NCI-H1092 treated with DMSO at 0.1 percent for 48 hours (cell line): ENCODE measurements around the gene RINT1.

ENCODE experiments used
- DNase-seq: peaks from one replicate; lab custom pipeline; 2025; lab: John Stamatoyannopoulos, UW

Gene RINT1

DNA sequence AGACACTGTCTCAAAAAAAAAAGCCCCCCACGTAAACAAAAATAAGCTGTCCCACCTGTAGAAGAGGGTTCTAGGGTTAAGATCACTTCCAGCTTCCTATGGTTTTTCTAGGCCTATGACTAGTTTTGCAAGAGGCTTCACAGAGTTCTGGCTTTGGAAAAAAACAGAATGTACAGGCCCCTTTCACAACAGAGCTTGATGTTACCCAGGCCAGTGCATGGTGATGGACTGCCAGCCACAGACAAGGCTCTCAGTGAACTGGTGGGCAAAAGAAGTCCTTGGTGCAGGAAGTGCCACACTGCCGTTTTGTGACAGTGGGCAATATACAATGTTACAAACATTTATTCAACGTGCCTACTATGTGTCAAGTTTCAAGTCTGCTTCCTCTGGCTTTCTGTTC, 67.5 kb downstream of the RINT1 start:
- DNase-seq: no peak

DNA sequence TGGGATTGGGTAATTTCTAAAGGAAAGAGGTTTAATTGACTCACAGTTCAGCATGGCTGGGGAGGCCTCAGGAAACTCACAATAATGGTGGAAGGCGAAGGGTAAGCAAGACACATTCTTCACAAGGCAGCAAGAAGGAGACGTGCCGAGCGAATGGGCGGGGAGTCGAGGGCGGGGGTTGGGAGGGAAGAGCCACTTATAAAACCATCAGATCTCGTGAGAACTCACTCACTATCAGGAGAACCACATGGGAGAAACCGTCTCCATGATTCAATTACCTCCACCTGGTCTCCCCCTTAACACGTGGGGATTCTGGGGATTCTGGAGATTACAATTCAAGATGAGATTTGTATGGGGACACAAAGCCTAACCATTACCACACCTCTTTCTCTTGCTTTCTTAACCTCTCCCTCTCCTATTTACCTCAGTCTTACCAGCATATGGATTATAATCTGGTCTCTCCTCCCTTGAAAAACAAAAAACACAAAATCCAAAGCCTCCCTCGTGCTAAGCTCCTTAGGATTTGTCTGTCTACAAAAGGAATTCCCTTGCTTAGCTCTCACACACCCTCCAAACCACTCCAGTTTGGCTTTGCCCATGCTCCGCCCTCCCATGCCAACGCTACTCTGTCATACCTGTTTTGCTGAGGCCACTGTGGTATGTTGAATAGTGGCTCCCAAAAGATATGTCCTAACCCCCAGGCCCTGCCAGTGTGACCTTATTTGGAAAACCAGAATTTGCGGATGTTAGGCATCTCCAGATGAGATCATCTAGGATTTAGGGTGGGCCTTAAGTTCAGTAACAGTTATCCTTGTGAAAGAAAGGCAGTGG, 68.9 kb downstream of the RINT1 start:
- DNase-seq: no peak

DNA sequence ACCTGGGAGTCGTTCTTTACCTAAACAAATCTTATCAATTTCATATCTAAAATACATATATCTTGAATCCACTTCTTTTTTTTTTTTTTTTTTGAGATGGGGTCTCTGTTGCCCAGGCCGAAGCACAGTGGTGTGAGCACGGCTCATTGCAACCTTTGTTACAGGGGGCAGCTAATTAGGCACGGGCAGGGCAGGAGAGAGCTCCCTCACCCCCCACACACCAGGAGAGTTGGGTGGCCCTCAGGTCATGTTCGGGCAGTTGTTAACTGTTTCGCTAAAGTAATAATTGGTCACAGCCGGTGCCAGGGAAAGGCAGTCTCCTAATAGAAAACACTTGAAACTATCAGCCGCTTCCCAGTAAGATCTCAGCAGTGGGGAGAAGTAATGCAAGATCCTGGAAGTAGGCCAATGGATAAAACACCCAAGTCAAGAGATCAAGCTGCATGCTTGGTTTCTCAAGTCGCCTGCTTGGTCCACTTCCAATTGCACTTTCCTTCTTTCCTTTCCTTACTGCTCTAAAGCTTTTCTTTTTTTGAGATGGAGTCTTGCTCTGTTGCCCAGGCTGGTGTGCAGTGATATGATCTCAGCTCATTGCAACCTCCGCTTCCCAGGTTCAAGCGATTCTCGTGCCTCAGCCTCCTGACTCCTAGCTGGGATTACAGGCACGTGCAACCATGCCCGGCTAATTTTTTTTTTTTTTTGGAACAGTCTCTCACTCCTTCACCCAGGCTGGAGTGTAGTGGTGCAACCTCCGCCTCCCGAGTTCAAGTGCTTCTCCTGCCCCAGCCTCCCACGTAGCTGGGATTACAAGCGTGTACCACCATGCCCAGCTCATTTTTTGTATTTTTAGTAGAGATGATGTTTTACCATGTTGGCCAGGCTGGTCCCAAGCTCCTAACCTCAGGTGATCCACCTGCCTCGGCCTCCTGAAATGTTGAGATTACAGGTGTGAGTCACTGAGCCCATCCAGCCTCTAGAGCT, 70.6 kb downstream of the RINT1 start:
- no peak for DNase-seq

DNA sequence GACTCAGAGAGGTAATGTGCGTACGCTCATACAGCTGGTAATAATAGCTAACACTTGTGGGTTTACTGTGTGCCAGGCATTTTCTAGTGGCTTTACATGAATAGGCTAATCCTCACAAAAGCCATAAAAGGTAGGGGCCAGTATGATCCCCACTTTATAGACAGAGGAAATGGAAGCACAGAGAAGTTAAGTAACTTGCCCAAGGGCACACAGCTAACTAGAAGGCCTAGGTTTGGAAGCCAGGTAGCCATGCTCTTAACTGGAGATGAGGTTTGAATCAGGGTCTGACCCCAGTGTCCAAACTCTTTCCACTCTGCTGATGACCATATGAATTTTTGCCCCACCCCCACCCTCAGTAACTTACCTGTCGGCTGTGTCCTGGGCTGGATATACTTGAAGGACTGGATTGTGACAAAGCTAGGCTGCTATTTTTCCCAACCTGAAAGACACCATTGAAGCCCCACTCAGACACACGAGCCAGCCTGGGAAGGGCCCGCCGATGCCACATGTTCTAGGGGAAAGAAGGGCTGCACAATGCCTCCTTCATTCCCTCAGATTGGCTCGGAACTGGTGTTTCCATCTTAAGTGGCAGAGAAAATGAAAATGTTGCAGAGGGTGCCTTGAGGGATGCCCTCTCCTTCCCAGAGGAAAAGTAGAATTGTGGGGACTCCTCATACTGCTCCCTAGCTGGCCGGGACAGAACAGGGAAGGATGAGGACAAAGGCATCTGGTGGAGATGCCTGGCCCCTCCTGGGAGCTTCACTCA, 78.3 kb downstream of the RINT1 start:
- no peak for DNase-seq

DNA sequence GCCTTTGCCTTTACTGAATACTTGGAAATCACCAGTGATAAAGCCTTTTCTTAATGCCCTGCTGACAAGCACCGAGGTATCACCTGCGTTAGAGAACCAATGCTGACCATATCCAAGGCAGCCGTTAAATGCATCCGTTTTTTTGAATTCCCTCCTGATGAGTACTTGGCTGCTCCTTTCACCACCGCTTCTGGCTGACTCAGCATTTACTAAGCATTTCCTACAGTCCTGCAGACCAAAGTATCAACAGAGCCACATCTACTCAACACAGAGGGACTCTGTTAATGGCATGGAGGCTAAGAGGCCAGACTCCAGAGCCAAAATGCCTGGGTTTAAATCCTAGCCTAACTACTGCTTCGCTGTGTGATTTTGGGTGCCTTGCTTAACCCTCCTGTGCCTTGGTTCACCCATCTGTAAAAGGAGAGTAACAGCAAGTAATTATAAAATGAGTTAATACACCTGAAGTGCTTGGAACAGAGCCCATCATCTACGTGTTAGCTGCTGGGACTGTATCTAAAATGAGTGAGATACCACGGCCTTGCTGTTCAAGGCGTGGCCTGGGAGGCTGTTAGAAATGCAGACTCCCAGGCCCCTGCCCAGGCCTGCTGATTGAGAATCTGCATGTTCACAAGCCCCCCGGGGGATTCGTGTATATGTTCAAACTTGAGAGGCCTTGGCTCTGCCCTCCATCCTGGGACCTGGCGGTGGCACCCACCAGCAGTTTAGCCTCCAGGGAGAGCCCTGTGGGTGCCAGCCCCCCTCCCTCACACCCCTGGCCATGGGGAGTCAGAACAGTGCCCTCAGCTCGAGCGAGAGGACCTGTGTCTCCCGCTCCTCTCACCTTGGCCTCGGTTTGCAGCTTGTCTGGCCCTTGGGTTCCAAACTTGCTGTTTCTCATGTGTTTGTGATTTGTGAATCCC, 80.1 kb downstream of the RINT1 start:
- DNase-seq: no peak

DNA sequence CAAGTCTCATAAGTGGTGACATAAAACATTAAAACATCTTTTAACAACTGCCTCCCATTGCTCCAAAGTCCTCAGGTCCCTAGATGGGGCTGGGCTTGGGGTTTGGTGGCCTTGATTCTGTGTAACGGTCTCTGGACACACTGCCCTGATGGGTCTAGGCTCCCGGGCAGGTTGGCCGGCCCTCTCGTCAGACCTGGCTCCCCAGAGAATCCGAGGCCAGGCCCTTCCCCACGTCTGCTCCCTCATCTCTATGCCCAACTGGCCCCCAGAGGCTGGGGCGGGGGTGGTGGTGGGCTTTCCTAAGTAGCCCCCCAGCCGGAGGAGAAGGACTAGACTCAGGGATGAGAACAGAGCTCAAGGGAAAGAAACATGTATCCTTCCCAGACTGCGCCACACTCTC, 80.8 kb downstream of the RINT1 start:
- no peak for DNase-seq

DNA sequence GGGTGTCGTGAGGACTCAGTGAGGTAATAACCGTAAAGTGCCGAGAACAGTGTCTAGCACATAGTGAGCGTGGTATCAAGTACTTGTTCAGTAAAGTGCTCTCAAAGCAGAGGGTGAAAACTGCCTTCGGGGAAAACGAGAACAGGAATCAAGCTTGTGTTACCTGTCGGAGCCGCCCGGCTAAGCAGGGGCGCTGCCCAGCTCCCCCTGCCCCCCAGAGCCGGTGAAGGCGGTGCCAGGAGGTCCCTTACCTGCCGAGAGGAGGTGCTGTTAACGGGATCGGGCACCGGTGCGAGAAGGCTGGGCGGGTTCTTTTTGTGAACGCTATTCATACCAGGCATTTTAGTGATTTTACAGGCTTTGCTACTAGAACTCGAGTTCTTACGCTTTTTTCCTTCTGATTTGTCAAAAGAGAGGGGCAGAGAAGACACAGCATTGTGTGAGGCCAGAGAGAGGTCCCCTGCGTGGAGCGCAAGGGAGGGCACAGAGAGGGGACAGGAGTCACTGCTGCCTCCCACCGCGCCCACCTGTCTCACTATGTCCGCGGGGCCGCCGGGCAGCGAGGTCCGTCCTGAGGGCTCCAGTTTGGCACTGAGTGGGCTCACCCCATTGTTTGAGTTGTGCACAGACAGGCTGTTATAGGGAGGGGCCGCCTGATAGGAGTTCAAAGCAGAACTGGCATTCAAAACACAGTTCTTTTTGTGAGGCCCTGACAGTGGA, 81.8 kb downstream of the RINT1 start:
- DNase-seq: no peak

DNA sequence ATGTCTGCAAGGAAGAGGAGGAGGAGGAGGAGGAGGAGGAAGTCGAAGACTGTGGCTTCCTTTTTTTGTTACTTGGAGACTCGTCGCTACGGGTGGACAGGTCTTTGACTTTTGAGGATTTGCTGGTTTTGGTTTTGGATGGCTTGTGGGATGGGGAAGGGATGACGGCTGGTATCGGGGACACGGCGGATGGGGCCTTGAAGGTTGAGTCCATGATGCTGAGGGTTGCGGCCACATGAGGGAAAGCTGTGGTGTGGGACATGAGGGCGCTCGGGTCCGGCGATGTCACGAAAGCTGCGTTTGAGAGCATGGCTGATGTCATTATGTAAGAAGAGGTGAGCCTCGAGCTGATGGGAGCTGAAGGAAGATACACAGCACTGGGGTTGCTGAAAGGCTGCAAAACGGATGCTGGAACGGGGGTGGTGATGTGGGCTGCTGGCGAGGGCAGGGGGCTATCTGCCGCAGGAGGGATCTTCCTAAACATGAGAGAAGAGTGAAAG, 82.4 kb downstream of the RINT1 start:
- DNase-seq: no peak
